ENCODE results near the gene XPNPEP1. TPM values are rescaled to one million over a fixed set of nuclear protein-coding genes. Genes with fewer than 3 reads are reported as not detected.

The XPNPEP1 gene
- total and polyA plus RNA-seq, 2 of the 4 experiments (the other 2 are of a cell fraction) = 164 to 311 TPM

- 69% methylated on average over 2 of the region's 9 CpGs; no CpG with 5 or more reads in 1 of the 2 experiments for WGBS, 2 experiments (ENCODE audit: extremely low coverage in 2 of 2, insufficient read length in 1 of 2)
- dilution Hi-C loops (cut with HindIII; ENCODE audit: low sequenced_read_pairs, unreplicated experiment) (no loop called here), in situ Hi-C loops (cut with MboI; ENCODE audit: low sequenced_read_pairs) (no loop called here)
Measured at GRCh38 chr10:109831846-109832245, 91.5 kb downstream of the XPNPEP1 start.

More at GRCh38 chr10:109831846-109832245, 91.5 kb downstream of the XPNPEP1 start:
- no peak overlapping the region for H2BK120ac ChIP-seq (ENCODE audit: low read depth, low read length)
- H3K4me2 ChIP-seq (ENCODE audit: low read depth, low read length) = no peak overlapping the region
- H3K36me3 ChIP-seq (ENCODE audit: control insufficient read depth, insufficient read depth, low read length) = no peaks in the 10 kb centered on the region
- no peak overlapping the region for H3K4me3 ChIP-seq (ENCODE audit: insufficient read depth, low read depth, low read length)
- no peaks in the 10 kb centered on the region for H3K9me3 ChIP-seq (ENCODE audit: control insufficient read depth, insufficient read depth, low read length)
- no TSS peak for BruUV-seq (replicated peaks)
- H4K20me1 ChIP-seq (ENCODE audit: insufficient read depth, low read length) = no peaks in the 10 kb centered on the region
- no peak overlapping the region for H3K9ac ChIP-seq (ENCODE audit: low read depth, low read length)
- no peak overlapping the region for H2AFZ ChIP-seq (replicated peaks; ENCODE audit: low read length, poor library complexity)
- no peak overlapping the region for H3K56ac ChIP-seq (ENCODE audit: extremely low read depth, insufficient read depth, low read length)
- H2AK5ac ChIP-seq (ENCODE audit: low read depth, low read length) = no peak overlapping the region
- H3K4me1 ChIP-seq (ENCODE audit: control insufficient read depth, insufficient read depth, low read length) = no peaks in the 10 kb centered on the region
- no peak overlapping the region for H2BK5ac ChIP-seq (ENCODE audit: low read depth, low read length, poor library complexity, severe bottlenecking)
- no peaks in the 10 kb centered on the region for H3K9me1 ChIP-seq (ENCODE audit: insufficient read depth, low read length)
- H3K79me1 ChIP-seq (ENCODE audit: low read depth in 1 of 2, low read length in 2 of 2) = no peaks in the 10 kb centered on the region
- no peak overlapping the region for H2BK20ac ChIP-seq (ENCODE audit: low read depth, low read length)
- no peak overlapping the region for H4K8ac ChIP-seq (ENCODE audit: low read depth in 2 of 2, low read length in 2 of 2)
- CTCF ChIA-PET = no interaction called here
- no peak overlapping the region for H3K14ac ChIP-seq (replicated peaks; ENCODE audit: low read depth, low read length)
- no peak overlapping the region for H3K4ac ChIP-seq (ENCODE audit: low read depth, low read length)
- H2AK9ac ChIP-seq (replicated peaks; ENCODE audit: low read depth, low read length, poor library complexity) = no peak overlapping the region
- ATAC-seq (ENCODE audit: low read depth) (no peak), DNase-seq (no peak)
- TF ChIP-seq MAFK (IDR thresholded peaks at IDR 0.05; ENCODE audit: low read depth, low read length) (no peak), RFX5 (IDR thresholded peaks at IDR 0.05; ENCODE audit: low read depth, low read length) (no peak), USF2 (IDR thresholded peaks at IDR 0.05; ENCODE audit: low read depth, low read length) (no peak)
- TF ChIP-seq, protein P1, sequence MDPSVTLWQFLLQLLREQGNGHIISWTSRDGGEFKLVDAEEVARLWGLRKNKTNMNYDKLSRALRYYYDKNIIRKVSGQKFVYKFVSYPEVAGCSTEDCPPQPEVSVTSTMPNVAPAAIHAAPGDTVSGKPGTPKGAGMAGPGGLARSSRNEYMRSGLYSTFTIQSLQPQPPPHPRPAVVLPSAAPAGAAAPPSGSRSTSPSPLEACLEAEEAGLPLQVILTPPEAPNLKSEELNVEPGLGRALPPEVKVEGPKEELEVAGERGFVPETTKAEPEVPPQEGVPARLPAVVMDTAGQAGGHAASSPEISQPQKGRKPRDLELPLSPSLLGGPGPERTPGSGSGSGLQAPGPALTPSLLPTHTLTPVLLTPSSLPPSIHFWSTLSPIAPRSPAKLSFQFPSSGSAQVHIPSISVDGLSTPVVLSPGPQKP (IDR thresholded peaks at IDR 0.05; ENCODE audit: borderline replicate concordance, low read depth, low read length) = no peak
- H2BK15ac ChIP-seq (ENCODE audit: low read depth, low read length) = no peak overlapping the region
- no peak overlapping the region for H3K23ac ChIP-seq (ENCODE audit: low read depth, low read length)
- POLR2A ChIA-PET (ENCODE audit: unreplicated experiment) = no interaction called here
- H4K91ac ChIP-seq (ENCODE audit: insufficient read depth, low read depth, low read length) = no peak overlapping the region
- no peak overlapping the region for H3K27ac ChIP-seq (ENCODE audit: insufficient read depth, low read length)
- no peaks in the 10 kb centered on the region for H3K27me3 ChIP-seq (ENCODE audit: control insufficient read depth, insufficient read depth, low read length)
- intact Hi-C loops (cut with micrococcal nuclease) = no loop called here
- no peak overlapping the region for H4K5ac ChIP-seq (ENCODE audit: low read depth, low read length)
- H3K18ac ChIP-seq (ENCODE audit: low read depth, low read length) = no peak overlapping the region

All from IMR-90 (cell line).